Femur (tissue), 1 donor: Measurements from ENCODE around the gene ATP23.

Experiments
- DNase-seq: peaks from one replicate; pipeline ENCODE4 v3.0.0-alpha.2; 2017

ATP23 gene, protein sequence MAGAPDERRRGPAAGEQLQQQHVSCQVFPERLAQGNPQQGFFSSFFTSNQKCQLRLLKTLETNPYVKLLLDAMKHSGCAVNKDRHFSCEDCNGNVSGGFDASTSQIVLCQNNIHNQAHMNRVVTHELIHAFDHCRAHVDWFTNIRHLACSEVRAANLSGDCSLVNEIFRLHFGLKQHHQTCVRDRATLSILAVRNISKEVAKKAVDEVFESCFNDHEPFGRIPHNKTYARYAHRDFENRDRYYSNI

DNA sequence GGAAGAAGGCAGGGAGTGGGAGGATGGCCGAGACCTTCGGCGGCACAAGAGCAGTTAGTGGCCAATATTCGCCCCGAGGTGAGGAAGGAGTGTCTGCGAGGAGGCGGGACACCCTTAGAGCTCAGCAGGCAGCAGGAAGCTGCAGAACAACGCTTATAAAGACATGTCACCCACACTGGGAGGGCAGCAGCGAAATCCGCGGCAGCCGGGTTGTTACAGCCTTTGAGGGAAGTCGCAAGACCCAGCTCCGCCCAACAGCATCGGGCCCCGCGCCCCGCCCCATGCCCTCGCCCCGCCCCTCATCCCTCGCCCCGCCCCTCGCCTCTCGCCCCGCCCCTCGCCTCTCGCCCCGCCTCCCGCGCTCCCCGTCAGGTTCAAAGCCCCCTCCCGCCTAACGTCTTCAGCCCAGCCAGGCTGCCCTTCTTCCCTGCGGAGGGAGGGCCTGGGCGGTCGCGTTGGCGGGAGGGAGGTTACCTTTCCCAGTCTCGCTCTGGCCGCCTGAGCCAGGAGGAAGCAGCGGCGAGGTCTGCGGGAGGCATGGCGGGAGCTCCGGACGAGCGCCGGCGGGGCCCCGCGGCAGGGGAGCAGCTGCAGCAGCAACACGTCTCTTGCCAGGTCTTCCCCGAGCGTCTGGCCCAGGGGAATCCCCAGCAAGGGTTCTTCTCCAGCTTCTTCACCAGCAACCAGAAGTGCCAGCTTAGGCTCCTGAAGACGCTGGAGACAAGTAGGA is at the start of gene ATP23:
TSS of gene ATP23 (plus strand) at position 403 of the 730 bp plus-strand sequence. CDS start at position 538, 135 bp downstream.
- peak; percentile 94 for DNase-seq

DNA sequence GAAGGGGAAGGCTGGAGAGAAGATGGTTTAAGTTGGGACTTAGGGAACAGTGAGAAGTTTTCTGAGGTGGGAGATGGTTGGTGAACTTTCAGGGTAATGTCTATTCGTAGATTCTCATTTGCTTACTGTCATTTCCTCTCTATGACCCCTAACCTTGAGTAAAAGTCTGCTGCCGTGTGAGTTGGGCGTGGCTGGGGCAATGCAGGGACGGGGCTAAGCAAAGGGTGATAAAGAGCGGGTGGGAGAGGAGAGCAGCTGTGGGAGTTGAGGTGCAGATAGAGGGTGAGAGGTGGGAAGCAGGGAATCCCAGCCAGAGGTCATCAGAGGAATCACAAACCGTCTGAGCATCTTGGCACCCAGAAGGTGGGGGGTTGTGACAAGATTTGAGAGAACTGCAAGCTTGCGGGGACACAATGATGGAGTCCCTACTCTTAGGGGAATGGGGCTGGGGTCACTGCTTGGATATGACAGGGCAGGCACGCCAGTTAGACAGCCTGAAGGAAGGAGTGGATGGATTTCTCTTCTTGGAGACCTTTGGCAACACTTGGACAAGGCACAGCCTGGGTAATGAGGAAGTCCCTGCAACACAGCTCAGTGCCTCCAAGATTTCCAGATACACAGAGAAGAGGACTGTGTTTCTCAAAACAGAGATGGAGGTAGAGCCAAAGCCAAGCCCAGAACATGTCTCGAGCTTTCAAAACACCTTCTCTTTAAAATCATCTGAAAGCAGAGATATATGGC is 49.0 kb upstream of the ATP23 start:
- no peak for DNase-seq

DNA sequence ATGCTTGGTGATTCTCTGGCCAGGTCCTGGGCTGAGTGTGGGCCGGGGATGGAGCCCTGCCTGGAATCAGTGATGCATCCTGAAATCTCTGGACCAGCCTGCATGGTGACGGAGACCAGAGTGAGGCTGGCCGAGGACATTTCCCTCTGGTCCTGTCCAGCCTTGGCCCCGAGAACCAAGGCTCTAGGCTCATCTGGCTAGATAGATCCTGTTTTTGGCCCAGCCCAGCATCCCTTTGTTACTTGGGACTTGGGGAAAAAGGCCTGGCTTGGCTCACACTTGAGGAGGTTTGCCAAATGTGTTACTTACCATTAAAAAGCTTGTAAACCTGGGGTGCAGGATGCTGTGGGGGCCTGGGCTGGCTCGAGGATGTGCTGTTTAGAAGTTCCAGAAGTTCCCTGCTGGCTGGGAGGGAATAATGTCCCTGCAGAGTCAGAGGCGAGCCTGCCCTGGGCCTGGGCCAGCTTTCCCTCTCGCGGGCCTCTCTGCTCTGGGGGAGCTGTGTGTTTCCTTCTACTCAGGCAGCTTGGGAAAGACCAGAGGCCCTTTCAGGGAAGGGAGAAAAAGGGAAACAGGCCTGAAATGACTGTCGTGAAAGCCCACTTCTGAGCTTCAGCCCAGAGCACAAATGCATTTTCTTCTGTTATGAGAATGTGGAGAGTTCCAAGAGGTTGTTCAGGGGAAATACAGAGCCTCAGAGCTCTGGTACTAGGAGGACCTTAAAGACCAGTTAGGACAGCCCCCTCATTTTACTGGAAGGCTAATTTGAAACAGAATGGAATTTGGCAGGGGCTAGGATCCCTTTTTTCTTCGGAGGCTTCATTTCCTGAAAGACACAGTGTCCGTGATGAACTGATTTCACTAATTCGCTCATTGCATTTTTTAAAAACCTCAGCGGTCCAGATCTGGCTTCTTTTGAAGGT is 47.7 kb upstream of the ATP23 start:
- DNase-seq, result peak; percentile 98

DNA sequence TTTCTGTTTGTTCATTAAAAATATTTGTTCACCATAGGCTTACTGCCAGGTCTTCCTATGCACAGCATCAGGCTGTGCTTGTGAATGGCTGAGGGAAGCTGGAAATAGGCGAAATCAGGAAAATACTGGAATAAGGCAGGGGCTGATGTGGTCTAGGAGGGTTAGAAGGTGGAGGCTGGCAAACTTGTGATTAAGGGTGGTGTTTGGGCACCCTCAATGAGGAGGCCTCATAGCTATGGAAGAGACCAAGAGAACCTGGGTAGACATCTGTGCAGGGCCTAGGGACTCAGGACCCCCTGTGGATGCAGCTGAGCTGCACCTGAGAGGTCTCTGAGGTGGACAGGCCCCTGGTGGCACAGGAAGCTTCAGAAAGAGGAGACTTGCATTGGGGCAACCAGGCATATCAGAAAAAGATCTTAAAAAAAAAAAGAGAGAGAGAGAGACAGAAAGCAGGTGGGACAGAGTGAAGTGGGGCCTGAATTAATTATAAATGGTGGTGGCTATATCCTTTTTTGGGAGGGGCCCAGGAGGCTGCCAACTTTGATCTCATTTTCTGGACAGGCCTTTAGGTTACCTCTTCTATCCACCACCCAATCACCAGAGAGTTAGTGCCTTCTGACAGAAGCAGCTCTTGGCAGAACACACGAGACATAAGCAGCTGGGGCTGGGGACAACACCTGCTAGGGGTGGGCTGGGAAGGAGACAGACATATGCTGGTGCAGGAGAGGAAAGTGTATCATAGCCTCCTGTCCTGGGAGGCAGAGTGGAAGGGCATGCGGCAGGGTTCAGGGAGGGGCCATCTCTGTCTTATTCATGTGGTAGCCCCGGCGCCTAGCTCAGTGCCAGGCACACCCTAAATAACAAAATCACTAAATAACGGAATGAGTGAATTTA is 46.7 kb upstream of the ATP23 start:
- DNase-seq, result peak; percentile 76

DNA sequence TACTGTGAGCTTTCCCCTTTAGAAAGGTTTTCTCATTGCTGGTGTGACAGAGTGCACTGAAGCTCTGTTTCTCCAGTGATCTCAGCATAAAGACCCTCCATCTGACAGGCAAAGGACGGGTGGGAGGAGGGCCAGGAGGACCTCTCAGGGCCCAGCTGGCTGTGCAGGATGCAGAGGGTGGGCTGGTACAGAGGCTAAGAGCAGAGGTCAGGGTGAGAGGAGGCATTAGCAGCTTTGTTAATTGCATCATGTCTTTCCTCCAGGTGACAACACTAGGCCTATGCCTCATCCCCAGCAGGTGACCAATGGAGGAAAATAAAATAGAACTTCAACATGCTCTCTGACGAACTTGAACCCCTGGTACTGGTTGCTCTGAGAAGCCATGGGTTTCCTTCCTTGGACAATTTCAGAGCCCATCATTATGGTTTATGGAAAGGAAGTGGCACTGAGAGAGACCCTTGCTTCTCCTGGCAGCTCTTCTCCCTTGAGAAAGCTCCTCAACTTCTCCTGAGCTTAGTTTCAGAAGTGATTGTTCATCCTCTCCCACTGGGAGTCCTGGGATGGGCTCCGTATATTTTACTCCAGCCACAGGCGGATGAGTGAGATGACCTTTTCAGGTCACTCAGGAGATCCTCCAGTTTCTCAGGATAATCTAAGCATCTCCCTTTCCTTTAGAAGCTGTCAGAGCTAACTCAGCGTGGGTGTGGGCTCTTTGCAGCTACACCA is 45.8 kb upstream of the ATP23 start:
- no peak for DNase-seq

DNA sequence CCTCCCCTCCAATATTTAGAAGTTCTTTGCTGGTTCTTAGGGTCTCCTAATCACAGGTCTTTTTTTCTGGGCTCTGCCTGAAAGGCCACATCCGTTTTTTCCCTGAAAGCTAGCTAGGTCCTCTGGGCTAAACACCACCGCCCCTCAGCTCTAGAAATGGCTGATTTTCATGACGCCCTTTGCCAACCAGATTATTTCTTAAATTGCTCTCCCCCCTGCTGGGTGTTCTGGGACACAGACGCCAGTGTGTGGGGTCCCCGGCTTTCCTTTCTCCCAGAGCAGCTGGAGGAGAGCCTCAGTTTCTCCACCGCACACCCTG is 45.3 kb upstream of the ATP23 start:
- peak; percentile 52 for DNase-seq

DNA sequence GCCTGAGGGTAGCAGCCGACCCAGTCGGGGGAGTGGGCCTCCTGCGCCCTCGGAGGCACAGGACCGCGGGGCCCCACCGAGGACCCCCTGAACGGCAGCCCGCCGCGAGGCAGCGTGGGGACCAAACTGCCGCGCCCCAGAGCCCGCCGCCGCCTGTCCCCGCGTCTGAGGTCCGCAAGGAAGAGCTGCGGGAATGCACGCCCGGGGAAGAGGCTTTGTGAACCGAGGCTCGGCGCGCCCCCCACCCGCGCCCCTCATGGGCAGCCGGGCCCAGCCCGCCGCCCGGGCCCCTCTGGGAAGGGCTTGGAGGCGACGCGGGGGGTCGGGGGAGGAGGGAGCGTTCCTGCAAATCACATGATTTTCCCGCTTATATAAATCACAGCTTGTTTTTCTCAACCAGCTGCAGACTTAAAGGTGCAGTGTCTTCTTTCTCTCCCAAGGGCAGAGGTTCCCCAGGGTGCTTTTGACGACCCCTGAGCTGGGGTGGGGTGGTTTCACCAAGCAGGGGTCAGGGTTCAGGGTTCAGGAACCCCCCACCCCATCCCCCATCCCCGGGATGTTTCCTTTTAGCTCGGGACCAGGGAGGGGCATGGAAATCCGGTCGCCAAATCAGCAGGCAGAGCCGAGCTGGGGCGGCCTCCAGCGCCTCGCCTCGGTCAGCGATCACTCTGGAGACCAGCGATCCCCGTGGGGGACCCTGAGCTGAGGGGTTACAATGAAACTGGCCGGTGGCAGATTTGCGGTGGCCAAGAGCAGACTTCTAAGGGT is 44.7 kb upstream of the ATP23 start:
- DNase-seq, result peak; percentile 83

DNA sequence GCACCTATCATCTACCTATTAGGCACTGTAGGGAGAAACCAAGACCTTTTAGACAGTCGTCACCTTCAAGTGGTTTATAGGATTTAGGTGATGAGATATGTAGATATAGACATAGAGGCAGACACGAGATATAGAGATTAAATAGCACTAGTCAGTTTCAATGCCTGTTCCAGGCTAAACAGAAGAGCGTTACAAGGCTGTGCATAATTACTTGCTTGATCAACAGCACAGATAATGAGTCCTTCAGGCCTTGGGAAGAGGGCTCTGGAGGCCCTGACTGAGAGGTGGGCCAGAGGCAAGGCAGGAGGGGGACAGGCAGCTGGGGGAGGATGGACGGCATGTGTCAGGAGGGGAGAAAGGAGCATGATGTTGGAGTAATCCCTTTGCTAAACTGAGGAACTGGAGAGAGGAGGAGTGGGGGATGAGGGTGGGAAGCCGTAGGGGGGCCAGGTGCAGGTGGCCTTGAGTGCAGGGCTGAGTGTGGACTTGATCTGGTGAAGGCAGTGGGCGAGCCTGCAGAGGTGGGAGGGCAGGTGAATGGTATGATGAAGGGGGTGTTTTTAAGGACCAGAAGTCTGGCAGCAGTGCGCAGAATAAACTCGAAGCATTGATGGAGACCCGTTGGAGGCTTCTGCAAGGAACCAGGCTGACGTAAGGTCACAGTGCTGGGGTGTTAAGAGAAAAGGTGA is 43.9 kb upstream of the ATP23 start:
- DNase-seq, result no peak

DNA sequence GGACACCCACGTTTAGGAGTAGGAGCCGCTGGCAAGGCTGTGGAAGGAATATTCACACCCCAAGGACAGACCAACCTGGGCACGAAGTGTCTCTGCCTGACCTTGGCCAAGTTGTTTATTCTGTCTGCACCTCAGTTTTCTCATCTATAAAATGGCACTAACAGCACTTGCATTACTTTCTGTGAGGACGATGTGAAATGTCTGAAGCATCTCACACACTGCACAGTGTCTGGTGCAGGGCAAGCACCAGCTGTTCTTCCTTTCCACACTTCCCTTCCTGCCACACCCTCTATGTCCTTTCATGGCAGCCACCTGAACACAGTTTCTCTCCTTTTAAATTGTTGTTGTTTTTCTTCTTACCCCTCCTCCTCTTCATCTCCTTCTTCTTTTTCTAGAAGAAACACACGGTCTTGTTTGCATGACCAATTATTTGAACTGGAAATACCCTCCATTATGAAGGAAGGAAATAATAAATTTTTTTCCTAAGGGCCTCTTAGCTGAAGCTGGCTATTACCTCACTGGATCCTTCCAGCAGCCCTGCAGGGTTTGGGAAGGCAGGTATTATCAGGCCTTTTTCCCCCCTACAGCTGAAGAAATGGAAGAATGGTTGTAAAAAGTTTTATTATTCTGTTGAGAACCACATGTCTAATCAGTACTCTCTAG is 42.9 kb upstream of the ATP23 start:
- DNase-seq, result no peak

DNA sequence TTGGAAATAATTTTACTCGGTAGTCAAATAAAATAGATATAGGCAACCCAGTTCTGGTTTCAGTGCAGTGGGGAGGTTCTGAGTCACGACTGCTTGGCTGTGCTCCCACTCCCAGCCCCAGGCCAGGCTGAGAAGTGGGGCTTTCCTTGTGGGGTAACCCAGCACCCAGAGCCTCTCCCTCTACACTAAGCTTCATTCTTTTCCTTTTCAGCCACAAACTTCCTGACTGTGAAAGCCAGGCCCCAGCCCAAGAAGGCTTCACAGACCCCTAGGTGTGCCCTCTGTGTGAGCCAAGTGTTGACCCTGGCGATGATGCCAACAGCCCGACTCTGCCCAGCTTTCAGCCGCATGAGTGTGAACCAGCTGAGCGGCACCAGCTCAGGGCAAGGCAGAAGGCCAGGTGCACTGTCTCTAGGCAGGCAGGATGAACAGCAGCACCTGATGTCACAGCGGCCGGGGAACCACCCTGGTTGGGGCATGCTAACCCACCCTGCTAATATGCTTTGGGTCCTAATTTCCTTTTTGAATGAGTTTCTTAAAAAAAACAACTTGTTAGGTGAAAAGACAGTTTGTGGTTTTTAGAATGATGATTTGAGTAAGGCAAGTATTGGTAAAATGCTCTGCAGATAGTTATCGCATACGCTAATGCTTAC is 42.2 kb upstream of the ATP23 start:
- peak; percentile 45 for DNase-seq

DNA sequence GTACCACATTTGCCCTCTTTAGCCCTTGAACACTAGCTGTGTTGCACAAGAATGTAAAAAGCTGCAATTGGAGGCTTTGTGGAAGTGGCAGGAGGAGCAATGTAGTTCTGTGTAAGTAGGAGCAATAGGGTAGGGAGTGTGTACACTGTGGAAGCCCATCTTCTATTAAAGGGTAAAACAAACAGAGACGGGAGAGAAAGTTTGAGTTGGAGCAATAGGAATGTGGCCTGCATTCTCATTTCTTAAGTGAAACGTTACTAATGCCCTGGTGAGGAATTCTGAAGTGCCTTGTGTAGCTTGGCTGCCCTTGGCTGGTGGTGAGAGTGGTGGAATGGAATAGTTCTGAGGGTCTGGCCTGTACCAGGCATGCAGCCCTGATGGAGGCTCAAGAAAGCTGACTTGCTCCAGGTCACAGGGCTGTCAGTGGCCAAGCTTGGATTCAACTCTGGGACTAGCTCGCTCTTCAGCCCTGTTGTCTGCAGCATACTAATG is 38.8 kb upstream of the ATP23 start:
- DNase-seq, result no peak

DNA sequence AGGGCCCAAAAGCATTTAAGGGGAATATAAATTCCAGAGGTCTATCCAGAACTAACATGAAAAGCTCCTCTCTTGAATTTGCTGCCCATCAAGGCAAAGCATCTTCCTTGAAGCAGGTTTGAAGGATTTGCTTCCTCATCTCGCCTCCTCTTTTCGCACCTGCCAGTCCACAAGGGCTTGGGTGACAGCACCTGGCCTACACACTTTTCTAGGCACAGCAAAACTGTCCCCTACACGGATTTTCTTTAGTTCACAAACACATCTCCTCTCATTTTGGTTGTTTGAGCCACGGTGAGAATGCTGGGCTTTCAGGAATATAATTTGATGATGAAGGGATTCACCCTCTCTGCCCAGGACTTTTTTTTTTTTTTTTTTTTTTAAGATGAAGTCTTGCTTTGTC is 36.9 kb upstream of the ATP23 start:
- DNase-seq, result no peak

DNA sequence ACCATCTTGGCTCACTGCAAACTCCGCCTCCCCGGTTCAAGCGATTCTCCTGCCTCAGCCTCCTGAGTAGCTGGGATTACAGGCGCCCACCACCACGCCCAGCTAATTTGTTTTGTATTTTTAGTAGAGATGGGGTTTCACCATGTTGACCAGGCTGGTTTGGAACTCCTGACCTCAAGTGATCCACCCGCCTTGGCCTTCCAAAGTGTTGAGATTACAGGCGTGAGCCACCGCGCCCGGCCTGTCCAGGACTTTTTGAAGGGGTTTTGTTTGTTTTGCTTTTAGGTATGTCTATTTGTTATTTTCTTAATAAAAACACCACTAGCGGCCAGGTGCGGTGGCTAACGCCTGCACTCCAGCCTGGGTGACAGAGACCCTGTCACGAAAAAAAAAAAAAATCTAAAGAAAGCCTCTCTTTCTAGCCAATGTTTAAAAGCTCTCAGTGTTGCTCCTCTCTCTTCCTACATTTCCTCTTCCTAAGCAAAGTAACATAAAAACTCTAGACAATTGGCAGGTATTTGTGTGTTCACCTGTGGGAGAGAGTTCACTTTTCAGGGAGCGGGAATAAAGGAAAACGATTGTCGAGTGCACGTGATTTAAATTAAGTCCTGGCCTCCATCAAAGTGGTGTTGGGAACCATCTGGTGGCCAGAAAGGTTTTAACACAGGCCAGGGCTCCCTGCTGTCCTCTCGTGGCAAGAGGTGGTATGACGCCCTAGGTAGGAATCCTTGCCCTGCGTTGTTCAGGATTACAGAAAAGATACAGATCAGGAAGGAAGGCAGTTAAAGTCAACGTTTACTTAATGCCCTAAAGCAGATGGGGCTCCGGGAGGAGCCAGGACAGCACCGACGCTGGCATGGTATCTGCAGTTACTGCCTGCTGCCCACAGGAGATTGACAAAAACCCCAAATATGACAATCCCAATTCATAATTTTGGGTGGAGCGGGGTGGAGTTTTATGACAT is 36.2 kb upstream of the ATP23 start:
- DNase-seq, result peak; percentile 91

DNA sequence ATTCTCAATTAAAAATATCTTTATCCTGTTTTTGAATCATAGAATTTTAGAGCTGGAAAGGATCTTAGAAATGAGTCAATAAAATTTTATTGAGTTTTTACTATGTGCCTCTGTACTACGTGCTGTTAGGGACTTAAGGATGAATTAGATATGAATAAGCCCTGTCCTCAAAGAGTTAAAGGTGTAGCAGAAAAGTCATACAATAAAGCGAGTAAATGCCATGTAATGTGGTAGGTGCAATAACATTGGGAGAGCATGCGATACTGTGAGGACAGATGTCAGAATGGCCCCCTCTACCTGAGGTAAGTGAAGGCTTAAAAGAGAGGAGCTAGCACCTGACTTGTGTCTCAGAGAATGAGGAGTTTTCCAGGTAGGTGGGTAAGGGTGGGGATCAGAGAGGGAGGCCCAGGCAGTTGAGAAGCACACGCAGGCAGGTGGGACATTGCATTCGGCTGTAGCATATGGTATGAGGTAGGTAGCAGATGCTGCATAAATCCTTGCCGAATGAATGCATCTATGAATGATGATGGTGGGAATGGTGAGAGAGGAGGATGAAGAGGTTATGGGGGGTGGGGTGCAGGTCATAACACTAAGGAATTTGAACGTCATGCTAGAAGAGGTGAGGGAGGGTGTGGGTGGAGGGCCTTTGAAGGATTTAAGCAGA is 35.4 kb upstream of the ATP23 start:
- no peak for DNase-seq

DNA sequence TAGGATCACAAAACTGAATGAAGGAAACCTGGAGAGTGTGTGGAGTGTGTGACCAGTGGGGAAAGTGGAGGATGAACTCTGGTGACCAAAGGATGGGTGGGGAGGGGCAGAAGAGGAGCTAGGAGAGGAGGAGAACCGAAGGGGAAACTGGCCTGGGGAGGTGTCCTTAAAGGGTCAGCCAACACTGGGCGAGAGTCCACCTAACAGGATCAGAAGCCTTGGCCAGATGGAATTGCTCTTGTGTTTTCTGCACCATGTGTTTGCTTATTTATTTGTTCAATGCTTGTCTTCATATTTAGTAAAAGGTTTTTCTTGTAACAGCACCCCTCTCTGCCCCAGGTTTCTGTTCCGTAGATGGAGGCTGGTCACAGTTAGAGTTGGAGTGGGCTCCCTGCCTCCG is 34.5 kb upstream of the ATP23 start:
- no peak for DNase-seq

DNA sequence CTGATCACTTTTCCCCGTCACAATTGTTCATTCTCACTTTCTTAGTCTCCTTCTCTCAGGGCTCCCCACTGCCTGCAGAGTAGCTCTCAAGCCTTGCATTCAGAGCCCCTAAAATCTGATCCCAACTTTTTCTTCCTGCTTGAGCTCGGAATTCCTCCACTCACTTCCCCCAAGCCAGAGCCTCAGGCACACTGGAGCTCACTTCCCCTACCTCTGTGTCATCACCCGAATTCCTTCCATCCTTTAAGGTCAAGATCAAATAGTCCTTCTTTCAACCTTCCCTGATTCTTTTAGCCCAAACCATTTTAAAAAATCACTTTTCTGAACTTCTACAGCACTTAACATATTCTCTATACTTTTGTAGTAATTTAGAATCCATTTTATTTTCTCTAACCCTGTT is 34.1 kb upstream of the ATP23 start:
- no peak for DNase-seq

DNA sequence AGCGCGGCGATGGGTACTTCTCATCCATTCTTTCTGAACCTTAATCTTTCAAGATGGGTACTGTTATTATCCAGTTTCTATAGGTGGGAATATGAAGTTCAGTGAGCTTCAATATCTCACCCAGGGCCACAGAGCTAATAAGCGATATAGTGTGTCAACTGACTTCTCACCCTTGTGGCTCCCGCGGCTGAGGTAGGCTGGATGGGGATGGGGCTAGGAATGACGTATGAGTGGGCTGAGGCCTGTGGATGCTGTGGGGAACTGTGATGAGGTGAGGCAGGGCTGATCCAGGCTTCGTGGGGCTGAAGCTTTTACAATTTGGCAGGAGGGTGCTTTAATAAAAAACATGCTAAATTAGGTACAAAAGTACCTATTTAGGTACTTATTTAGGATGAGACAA is 32.9 kb upstream of the ATP23 start:
- DNase-seq, result no peak
